Measurements from ENCODE around the gene OR2T11. TPM values are rescaled to one million over a fixed set of nuclear protein-coding genes. Genes with fewer than 3 reads are reported as not detected.

The OR2T11 gene
- total RNA-seq, 2 donors from 2014 or later = not detected

GRCh38 chr1:248631354-248632008 lies 3.4 kb downstream of the OR2T11 start:
- H3K27ac Mint-ChIP-seq = no peak overlapping the region

DNA sequence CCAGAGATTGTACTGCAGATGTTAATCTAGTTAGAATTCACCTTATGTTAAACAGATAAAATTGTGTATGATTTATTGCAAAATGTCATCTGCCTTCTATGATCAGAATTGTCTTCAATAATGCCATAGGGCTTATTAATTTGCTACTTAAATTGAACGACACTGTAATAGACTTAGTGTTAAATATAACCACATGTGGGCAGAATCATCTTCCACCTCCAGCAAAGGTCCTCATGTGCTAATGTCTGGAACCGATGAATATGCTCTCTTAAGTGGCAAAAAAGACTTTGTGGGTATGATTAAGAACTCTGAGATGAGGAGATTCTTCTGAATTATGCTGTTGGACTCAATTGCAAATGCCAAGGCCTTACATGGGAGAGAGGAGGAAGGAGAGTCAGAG lies 4.3 kb downstream of the OR2T11 start:
- ATAC-seq (replicated peaks in 1 of 2) = no peak
- Mint-ChIP-seq H3K4me1 (ENCODE audit: low read depth) (no peaks in the 10 kb centered on the region), H3K27ac (no peak overlapping the region)

More at GRCh38 chr1:248631354-248632008, 3.4 kb downstream of the OR2T11 start:
- ATAC-seq (replicated peaks in 1 of 2) (peak in 1 of 2 donors; percentile 53), DNase-seq (no peak)
- no peak overlapping the region for H3K4me3 Mint-ChIP-seq
- no peaks in the 10 kb centered on the region for H3K36me3 Mint-ChIP-seq (ENCODE audit: insufficient read depth in 2 of 2)
- no peaks in the 10 kb centered on the region for H3K4me1 Mint-ChIP-seq (ENCODE audit: low read depth)
- no peaks in the 10 kb centered on the region for H3K9me3 Mint-ChIP-seq
- H3K27me3 Mint-ChIP-seq (ENCODE audit: low read depth) = no peaks in the 10 kb centered on the region

DNA sequence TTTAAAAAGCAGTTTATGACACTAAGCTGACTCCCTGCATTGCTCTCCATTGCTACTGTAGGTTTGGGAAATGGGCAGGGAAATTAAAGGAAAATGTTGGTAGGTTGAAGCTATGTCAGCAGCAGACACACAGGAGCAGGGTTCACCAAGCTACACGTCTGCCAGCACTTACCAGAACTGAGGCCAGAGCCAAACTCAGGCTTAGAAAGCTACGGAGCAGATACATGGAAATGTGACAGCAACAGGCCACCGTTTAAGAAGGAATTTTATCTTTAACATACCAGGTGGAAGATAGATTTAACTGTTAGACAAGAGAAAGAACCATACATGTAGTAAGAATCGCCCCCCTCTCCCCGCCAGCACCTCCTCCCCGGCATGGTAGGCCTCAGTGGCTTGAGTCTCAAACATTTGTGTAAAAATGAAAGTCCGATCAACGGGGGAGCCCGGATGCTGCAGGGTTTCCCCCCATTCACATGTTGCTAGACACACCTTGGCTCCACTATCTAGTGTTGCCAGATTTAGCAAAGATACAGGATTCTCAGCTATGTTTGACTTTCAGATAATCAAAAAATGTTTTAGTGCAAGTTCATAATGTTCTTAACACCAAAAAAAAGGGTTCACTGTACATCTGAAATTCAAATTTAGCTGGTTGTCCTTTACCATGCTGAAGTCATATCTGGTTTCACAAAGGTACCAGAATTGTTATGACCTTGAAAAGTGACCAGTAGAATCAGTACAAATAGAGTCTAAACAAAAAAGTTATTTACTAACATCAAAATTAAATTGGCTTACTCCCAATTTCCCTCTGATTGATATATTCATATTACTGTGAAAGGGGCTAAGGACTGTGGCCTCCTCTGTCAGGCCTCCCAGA lies 6.7 kb downstream of the OR2T11 start:
- Mint-ChIP-seq H3K27ac (no peak overlapping the region), H3K9me3 (no peaks in the 10 kb centered on the region), H3K4me3 (no peak overlapping the region), H3K27me3 (ENCODE audit: low read depth) (no peaks in the 10 kb centered on the region), H3K36me3 (ENCODE audit: insufficient read depth in 2 of 2) (no peaks in the 10 kb centered on the region), H3K4me1 (ENCODE audit: low read depth) (no peaks in the 10 kb centered on the region)
- ATAC-seq (replicated peaks in 1 of 2) = no peak
- no peak for DNase-seq

More for the DNA sequence above, 4.3 kb downstream of the OR2T11 start:
- DNase-seq = no peak
- H3K36me3 Mint-ChIP-seq (ENCODE audit: insufficient read depth in 2 of 2) = no peaks in the 10 kb centered on the region
- H3K27me3 Mint-ChIP-seq (ENCODE audit: low read depth) = no peaks in the 10 kb centered on the region
- H3K9me3 Mint-ChIP-seq = no peaks in the 10 kb centered on the region
- H3K4me3 Mint-ChIP-seq = no peak overlapping the region

GRCh38 chr1:248625971-248626370 lies 8.9 kb downstream of the OR2T11 start:
- no peaks in the 10 kb centered on the region for H3K4me1 Mint-ChIP-seq (ENCODE audit: low read depth)
- ATAC-seq (replicated peaks in 1 of 2) (no peak), DNase-seq (no peak)
- no peaks in the 10 kb centered on the region for H3K9me3 Mint-ChIP-seq
- H3K27ac Mint-ChIP-seq = no peak overlapping the region
- H3K36me3 Mint-ChIP-seq (ENCODE audit: insufficient read depth in 2 of 2) = no peaks in the 10 kb centered on the region
- no peak overlapping the region for H3K4me3 Mint-ChIP-seq
- no peaks in the 10 kb centered on the region for H3K27me3 Mint-ChIP-seq (ENCODE audit: low read depth)

DNA sequence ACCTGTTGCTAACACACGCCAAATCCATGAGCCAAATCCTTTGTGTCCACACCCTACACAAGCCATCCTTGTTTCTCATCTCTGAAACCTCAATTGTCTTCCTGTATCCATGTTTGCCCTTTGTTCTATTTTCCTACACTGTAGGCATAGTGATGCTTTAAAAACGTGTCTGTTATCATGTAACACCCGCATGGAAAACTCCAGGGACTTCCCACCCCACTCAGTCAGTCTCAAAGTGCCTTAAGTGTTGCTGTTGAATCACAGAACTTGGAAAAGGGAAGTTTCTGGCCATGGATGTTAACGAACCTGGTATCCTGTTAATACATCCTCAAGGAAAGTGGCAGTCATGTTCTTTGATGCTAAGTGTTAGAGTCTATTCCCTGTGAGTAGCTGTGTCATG lies 9.7 kb downstream of the OR2T11 start:
- Mint-ChIP-seq H3K9me3 (no peaks in the 10 kb centered on the region), H3K27me3 (ENCODE audit: low read depth) (no peaks in the 10 kb centered on the region), H3K4me3 (no peak overlapping the region), H3K27ac (no peak overlapping the region), H3K36me3 (ENCODE audit: insufficient read depth in 2 of 2) (no peaks in the 10 kb centered on the region), H3K4me1 (ENCODE audit: low read depth) (no peaks in the 10 kb centered on the region)
- DNase-seq (no peak), ATAC-seq (replicated peaks in 1 of 2) (no peak)

DNA sequence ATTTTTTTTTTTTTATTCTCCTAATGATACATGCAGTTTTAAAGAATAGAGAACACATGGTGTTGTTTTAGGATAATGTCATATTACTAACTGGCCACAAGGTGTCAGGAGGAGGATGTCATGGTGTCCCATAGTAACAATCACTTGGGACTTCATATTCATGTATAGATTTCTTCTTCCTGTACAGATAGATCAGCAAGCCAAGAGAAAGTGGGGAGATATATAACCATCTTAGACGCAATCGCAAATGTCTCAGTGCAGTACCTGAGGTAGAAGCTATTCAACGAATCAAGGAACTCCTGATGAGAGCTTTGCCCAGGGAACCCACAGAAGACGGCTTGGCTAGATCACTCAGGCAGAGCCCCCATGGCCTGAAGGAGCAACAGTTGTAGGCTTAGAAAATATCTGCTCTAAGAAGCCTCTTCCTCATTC lies 12.3 kb downstream of the OR2T11 start:
- no peak overlapping the region for H3K4me3 Mint-ChIP-seq

DNA sequence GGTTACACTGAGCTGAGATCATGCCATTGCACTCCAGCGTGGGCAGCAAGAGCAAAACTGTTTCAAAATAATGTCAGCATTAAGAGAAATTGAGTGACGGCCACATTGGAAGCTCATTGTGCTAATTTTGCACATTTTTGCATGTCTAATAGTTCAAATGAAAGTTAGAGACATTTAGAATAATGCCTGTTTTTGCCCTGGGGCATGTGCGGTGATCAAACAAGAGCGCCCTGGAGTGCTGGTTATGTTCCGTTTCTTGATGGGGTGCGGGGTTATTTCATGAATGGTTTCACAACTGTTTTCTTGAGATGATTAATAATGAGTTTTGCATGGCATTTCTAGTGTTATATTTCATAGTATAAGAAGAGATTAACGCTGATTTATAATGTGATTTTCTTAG lies 13.1 kb downstream of the OR2T11 start:
- H3K27ac Mint-ChIP-seq = no peak overlapping the region
- no peak overlapping the region for H3K4me3 Mint-ChIP-seq
- DNase-seq (no peak), ATAC-seq (replicated peaks in 1 of 2) (no peak)
- no peaks in the 10 kb centered on the region for H3K9me3 Mint-ChIP-seq
- no peaks in the 10 kb centered on the region for H3K36me3 Mint-ChIP-seq (ENCODE audit: insufficient read depth in 2 of 2)
- no peaks in the 10 kb centered on the region for H3K27me3 Mint-ChIP-seq (ENCODE audit: low read depth)
- no peaks in the 10 kb centered on the region for H3K4me1 Mint-ChIP-seq (ENCODE audit: low read depth)

More for the DNA sequence above, 12.3 kb downstream of the OR2T11 start:
- DNase-seq = no peak
- Mint-ChIP-seq H3K27me3 (ENCODE audit: low read depth) (no peaks in the 10 kb centered on the region), H3K4me1 (ENCODE audit: low read depth) (no peaks in the 10 kb centered on the region), H3K27ac (no peak overlapping the region), H3K9me3 (no peaks in the 10 kb centered on the region), H3K36me3 (ENCODE audit: insufficient read depth in 2 of 2) (no peaks in the 10 kb centered on the region)
- peak; percentile 67 to 70 for ATAC-seq (replicated peaks in 1 of 2)

- H3K4me3 Mint-ChIP-seq = no peak overlapping the region
Observed at GRCh38 chr1:248618878-248619277, 16.0 kb downstream of the OR2T11 start.

GRCh38 chr1:248618119-248618518 lies 16.8 kb downstream of the OR2T11 start:
- Mint-ChIP-seq H3K9me3 (no peaks in the 10 kb centered on the region), H3K4me3 (no peak overlapping the region), H3K36me3 (ENCODE audit: insufficient read depth in 2 of 2) (peaks cover 0 to 2% of the 10 kb centered on the region in 2 donors), H3K27ac (no peak overlapping the region), H3K27me3 (ENCODE audit: low read depth) (no peaks in the 10 kb centered on the region), H3K4me1 (ENCODE audit: low read depth) (peaks cover 17% of the 10 kb centered on the region)
- no peak for DNase-seq
- no peak for ATAC-seq (replicated peaks in 1 of 2)

More at GRCh38 chr1:248618878-248619277, 16.0 kb downstream of the OR2T11 start:
- Mint-ChIP-seq H3K27ac (no peak overlapping the region), H3K27me3 (ENCODE audit: low read depth) (no peaks in the 10 kb centered on the region), H3K9me3 (no peaks in the 10 kb centered on the region), H3K36me3 (ENCODE audit: insufficient read depth in 2 of 2) (no peaks in the 10 kb centered on the region), H3K4me1 (ENCODE audit: low read depth) (peaks cover 9% of the 10 kb centered on the region)
- ATAC-seq (replicated peaks in 1 of 2) (peak in 1 of 2 donors; percentile 53), DNase-seq (peak; percentile 39 to 60)

DNA sequence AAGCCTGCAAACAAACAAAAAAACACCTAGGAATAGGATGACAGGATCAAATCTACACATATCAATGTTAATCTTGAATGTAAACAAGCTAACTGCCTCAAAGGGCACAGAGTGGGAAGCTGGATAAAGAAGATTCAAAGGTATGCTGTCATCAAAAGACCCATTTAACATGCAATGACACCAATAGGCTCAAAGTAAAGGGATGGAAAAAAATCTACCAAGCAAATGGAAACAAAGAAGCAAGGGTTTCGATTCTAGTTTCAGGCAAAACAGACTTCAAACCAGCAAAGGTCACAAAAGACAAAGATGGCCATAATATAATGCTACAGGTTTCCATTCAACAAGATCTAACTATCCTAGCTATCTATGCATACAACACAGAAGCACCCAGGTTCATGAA lies 21.1 kb downstream of the OR2T11 start:
- no peaks in the 10 kb centered on the region for H3K27me3 Mint-ChIP-seq (ENCODE audit: low read depth)
- H3K36me3 Mint-ChIP-seq (ENCODE audit: insufficient read depth in 2 of 2) = peaks cover 2% of the 10 kb centered on the region in 2 donors
- H3K27ac Mint-ChIP-seq = peak overlapping the region; percentile 62
- peak overlapping the region in 1 of 2 donors; percentile 6 for H3K4me3 Mint-ChIP-seq
- H3K9me3 Mint-ChIP-seq = no peaks in the 10 kb centered on the region
- peaks cover 41% of the 10 kb centered on the region for H3K4me1 Mint-ChIP-seq (ENCODE audit: low read depth)
- DNase-seq = no peak
- peak; percentile 72 to 79 for ATAC-seq (replicated peaks in 1 of 2)

DNA sequence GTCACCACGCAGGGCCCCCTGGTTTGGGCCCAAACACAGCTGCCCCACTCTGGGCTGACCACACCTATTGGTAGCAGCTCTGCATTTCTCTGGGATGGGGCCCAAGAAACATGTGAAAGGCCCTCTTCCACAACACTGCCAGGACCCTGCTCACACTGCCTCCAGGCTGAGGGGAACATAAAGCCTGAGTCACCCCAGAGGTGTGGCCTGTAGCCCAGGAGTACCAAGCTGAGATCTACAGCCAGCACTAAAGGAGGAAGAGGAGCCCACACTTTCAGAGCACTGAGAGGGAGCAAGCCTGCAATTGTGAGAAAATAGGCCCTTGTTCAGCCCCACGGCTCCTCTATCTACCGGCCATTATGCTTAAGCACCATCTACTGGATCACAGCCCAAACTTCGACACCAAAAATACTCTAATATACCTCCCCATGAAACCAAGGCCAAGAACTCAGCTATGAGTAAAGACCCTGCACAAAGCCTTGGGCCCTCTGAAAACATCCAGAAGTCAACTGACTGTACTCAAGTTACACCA lies 22.9 kb downstream of the OR2T11 start:
- H3K27me3 Mint-ChIP-seq (ENCODE audit: low read depth) = no peaks in the 10 kb centered on the region
- H3K4me1 Mint-ChIP-seq (ENCODE audit: low read depth) = peaks cover 41% of the 10 kb centered on the region
- peak in 1 of 2 donors; percentile 29 for DNase-seq
- H3K27ac Mint-ChIP-seq = no peak overlapping the region
- no peak overlapping the region for H3K4me3 Mint-ChIP-seq
- peaks cover 2% of the 10 kb centered on the region in 2 donors for H3K36me3 Mint-ChIP-seq (ENCODE audit: insufficient read depth in 2 of 2)
- ATAC-seq (replicated peaks in 1 of 2) = peak; percentile 83 to 87
- H3K9me3 Mint-ChIP-seq = no peaks in the 10 kb centered on the region

DNA sequence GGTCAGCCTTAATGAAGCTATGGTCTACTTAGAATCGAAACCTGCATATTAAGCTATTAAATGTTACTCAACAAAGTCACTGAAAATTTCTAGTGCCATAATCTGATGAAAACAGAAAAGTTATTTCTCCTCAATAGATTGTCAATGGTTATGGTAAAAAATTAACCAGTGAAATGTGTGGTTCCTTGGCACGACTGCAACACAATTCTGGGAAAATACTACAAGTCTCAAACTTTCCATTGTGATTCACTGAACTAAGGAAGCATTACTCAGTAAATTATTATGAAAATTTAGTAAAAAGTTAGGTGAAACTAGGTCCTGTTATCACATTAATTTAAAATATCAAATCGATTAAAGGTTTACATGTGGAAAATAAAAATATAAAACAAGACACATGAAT lies 24.6 kb downstream of the OR2T11 start:
- H3K36me3 Mint-ChIP-seq (ENCODE audit: insufficient read depth in 2 of 2) = peaks cover 2% of the 10 kb centered on the region in 2 donors
- no peak overlapping the region for H3K4me3 Mint-ChIP-seq
- ATAC-seq (replicated peaks in 1 of 2) = no peak
- no peak overlapping the region for H3K27ac Mint-ChIP-seq
- peaks cover 41% of the 10 kb centered on the region for H3K4me1 Mint-ChIP-seq (ENCODE audit: low read depth)
- no peaks in the 10 kb centered on the region for H3K9me3 Mint-ChIP-seq
- H3K27me3 Mint-ChIP-seq (ENCODE audit: low read depth) = no peaks in the 10 kb centered on the region
- no peak for DNase-seq

GRCh38 chr1:248599396-248599795 lies 35.5 kb downstream of the OR2T11 start:
- H3K36me3 Mint-ChIP-seq (ENCODE audit: insufficient read depth in 2 of 2) = no peaks in the 10 kb centered on the region
- H3K27ac Mint-ChIP-seq = no peak overlapping the region
- peaks cover 7 to 8% of the 10 kb centered on the region in 2 donors for H3K9me3 Mint-ChIP-seq
- H3K4me1 Mint-ChIP-seq (ENCODE audit: low read depth) = peaks cover 8% of the 10 kb centered on the region
- DNase-seq (no peak), ATAC-seq (replicated peaks in 1 of 2) (no peak)
- H3K4me3 Mint-ChIP-seq = no peak overlapping the region
- no peaks in the 10 kb centered on the region for H3K27me3 Mint-ChIP-seq (ENCODE audit: low read depth)

Data from activated T-cell treated with anti-CD3 and anti-CD28 coated beads, Interleukin-2, amount 50 U/mL, for 72 hours (primary cell).